GM18870 (cell line): Measurements from ENCODE around the gene BRAT1.
"Not testable (repeated sequence)": the region's sequence is repeated elsewhere in the genome, so short reads cannot be mapped to it uniquely, and the experiment has no call there.

ENCODE experiments used
- ATAC-seq: cut with Tn5 transposase; IDR thresholded peaks from one replicate; pipeline ENCODE4 v1.9.1; 2021; ENCODE audit warnings: moderate library complexity; ENCODE audit not compliant: unreplicated experiment

BRAT1 gene

GRCh38 chr7:2564970-2565540 lies 9.7 kb upstream of the BRAT1 start:
- no peak for ATAC-seq

- ATAC-seq: not testable (repeated sequence)
Measured at GRCh38 chr7:2563955-2564354, 8.6 kb upstream of the BRAT1 start.

GRCh38 chr7:2559283-2559950 lies 4.1 kb upstream of the BRAT1 start:
- no peak for ATAC-seq

- ATAC-seq: no peak
Measured at GRCh38 chr7:2558629-2559282, 3.4 kb upstream of the BRAT1 start, which contains the start of gene IQCE. Gene IQCE, plus strand, starts transcription at chr7:2558979. Its CDS starts 203 bp downstream, at chr7:2559182.

GRCh38 chr7:2554661-2555111 lies 638 bp downstream of the BRAT1 start:
- ATAC-seq: no peak

- no peak for ATAC-seq
Measured at GRCh38 chr7:2553831-2554581, 1.3 kb downstream of the BRAT1 start.

- no peak for ATAC-seq
Measured at GRCh38 chr7:2553108-2553507, 2.2 kb downstream of the BRAT1 start.

GRCh38 chr7:2551418-2551817 lies 3.9 kb downstream of the BRAT1 start:
- no peak for ATAC-seq

GRCh38 chr7:2546776-2547586 lies 8.3 kb downstream of the BRAT1 start:
- no peak for ATAC-seq

- ATAC-seq: no peak
Measured at GRCh38 chr7:2545746-2546425, 9.4 kb downstream of the BRAT1 start.

GRCh38 chr7:2544541-2545188 lies 10.7 kb downstream of the BRAT1 start:
- no peak for ATAC-seq

- ATAC-seq: no peak
Measured at GRCh38 chr7:2542916-2543871, 12.1 kb downstream of the BRAT1 start.

- ATAC-seq: no peak
Measured at GRCh38 chr7:2542011-2542915, 13.1 kb downstream of the BRAT1 start.

GRCh38 chr7:2541291-2542010 lies 13.9 kb downstream of the BRAT1 start:
- no peak for ATAC-seq

- ATAC-seq: no peak
Measured at GRCh38 chr7:2540641-2541051, 14.7 kb downstream of the BRAT1 start.

- no peak for ATAC-seq
Measured at GRCh38 chr7:2540133-2540532, 15.2 kb downstream of the BRAT1 start.
